B cell (primary cell): Measurements from ENCODE around the gene MAPK7. TPM values are rescaled to one million over a fixed set of nuclear protein-coding genes. Genes with fewer than 3 reads are reported as not detected.

Experiments used
- ATAC-seq: fragments of 200-7000 bp; cut with Tn5 transposase; one replicate; pipeline ENCODE4 v1.10.0; 2021; ENCODE audit warnings: low read depth, mild to moderate bottlenecking, moderate number of reproducible peaks, moderate library complexity
- CTCF ChIA-PET: fragments of 350-600 bp; sonication (Branson Sonifier 250); formaldehyde crosslinking; loops from one replicate; lab custom pipeline; 2021; ENCODE audit warnings: antibody characterized with exemption, inconsistent platforms; lab: Charles Lee
- POLR2A ChIA-PET: fragments of 350-600 bp; sonication (Branson Sonifier 250); formaldehyde crosslinking; loops from one replicate; lab custom pipeline; 2021; ENCODE audit warnings: antibody characterized with exemption; lab: Charles Lee
- DNase-seq: peaks from one replicate; pipeline ENCODE4 v3.0.0; 2013
- H2AFZ ChIP-seq: 2 replicates; pipeline ENCODE4 v1.6.1; 2012; ENCODE audit warnings: mild to moderate bottlenecking, low read depth, low read length; ENCODE audit not compliant: insufficient read depth, poor library complexity, severe bottlenecking
- H3K27ac ChIP-seq, 2 donors: 1 replicate in 1 of 2; 2 replicates in 1 of 2; pipeline ENCODE4 v1.5.1; 2012 to 2013; ENCODE audit warnings: low read length in 2 of 2, mild to moderate bottlenecking in 2 of 2, moderate library complexity in 1 of 2
- H3K27me3 ChIP-seq, 4 experiments: fragments of 200-600 bp in 1 of 4; sonication (generic) in 1 of 4; replicated peaks in 1 of 4; 1 replicate in 2 of 4; 2 replicates in 2 of 4; pipeline versions ENCODE4 v1.6.1 to v1.7.0; 2013 to 2016; ENCODE audit warnings: low read length in 3 of 4, mild to moderate bottlenecking in 2 of 4, mixed read lengths in 1 of 4, moderate library complexity in 1 of 4; ENCODE audit not compliant: insufficient read depth in 4 of 4, control insufficient read depth in 3 of 4; ENCODE audit errors: control extremely low read depth in 1 of 4
- H3K36me3 ChIP-seq, 2 experiments: replicated peaks in 1 of 2; 1 replicate in 1 of 2; 2 replicates in 1 of 2; pipeline versions ENCODE4 v1.6.1 to v1.7.1; 2013; ENCODE audit warnings: low read length in 1 of 2; ENCODE audit not compliant: insufficient read depth in 2 of 2, control insufficient read depth in 1 of 2; ENCODE audit errors: control extremely low read depth in 1 of 2, extremely low read depth in 1 of 2
- H3K4me1 ChIP-seq, 2 donors: fragments of 200-600 bp in 1 of 2; sonication (generic) in 1 of 2; 1 replicate in 1 of 2; 2 replicates in 1 of 2; pipeline versions ENCODE4 v1.5.1 to v1.6.1; 2013 to 2017; ENCODE audit warnings: low read length in 2 of 2; ENCODE audit not compliant: control insufficient read depth in 2 of 2, insufficient read depth in 2 of 2
- H3K4me2 ChIP-seq: replicated peaks from 2 replicates; pipeline ENCODE3; 2012; ENCODE audit warnings: mild to moderate bottlenecking, low read depth, low read length; ENCODE audit not compliant: poor library complexity, severe bottlenecking
- H3K4me3 ChIP-seq, 5 experiments: fragments of 200-600 bp in 1 of 5; sonication (generic) in 1 of 5; 1 replicate in 3 of 5; 2 replicates in 2 of 5; pipeline versions ENCODE4 v1.5.1 to v1.7.0; 2011 to 2016; ENCODE audit warnings: low read length in 4 of 5, mild to moderate bottlenecking in 4 of 5, low read depth in 2 of 5, control low read depth in 1 of 5, moderate library complexity in 1 of 5; ENCODE audit not compliant: insufficient read depth in 1 of 5; ENCODE audit errors: control extremely low read depth in 1 of 5, extremely low read depth in 1 of 5
- H3K79me2 ChIP-seq: fragments of 200-600 bp; sonication (generic); one replicate; pipeline ENCODE4 v1.6.0; 2016; ENCODE audit warnings: low read length; ENCODE audit not compliant: control insufficient read depth, insufficient read depth
- H3K9ac ChIP-seq: fragments of 200-600 bp; sonication (generic); 2 replicates; pipeline ENCODE4 v1.6.1; 2017; ENCODE audit warnings: mild to moderate bottlenecking, low read length, moderate library complexity
- H3K9me3 ChIP-seq, 3 donors: one replicate each; pipeline versions ENCODE4 v1.6.1 to v1.7.1; 2013; ENCODE audit warnings: low read length in 2 of 3; ENCODE audit not compliant: control insufficient read depth in 2 of 3, insufficient read depth in 1 of 3; ENCODE audit errors: control extremely low read depth in 1 of 3
- H4K20me1 ChIP-seq: 2 replicates; pipeline ENCODE4 v1.6.0; 2012; ENCODE audit warnings: mild to moderate bottlenecking, low read length; ENCODE audit not compliant: insufficient read depth, control insufficient read depth, poor library complexity, severe bottlenecking
- H3K27ac Mint-ChIP-seq: one replicate; pipeline ENCODE4 v1.8.0; 2021; ENCODE audit warnings: mixed read lengths
- H3K27me3 Mint-ChIP-seq: one replicate; pipeline ENCODE4 v1.8.0; 2021; ENCODE audit warnings: mixed read lengths
- H3K4me1 Mint-ChIP-seq: one replicate; pipeline ENCODE4 v1.8.0; 2021; ENCODE audit warnings: mixed read lengths
- H3K4me3 Mint-ChIP-seq: one replicate; pipeline ENCODE4 v1.8.0; 2021; ENCODE audit warnings: mixed read lengths
- H3K9me3 Mint-ChIP-seq: one replicate; pipeline ENCODE4 v1.8.0; 2022; ENCODE audit warnings: mixed read lengths; ENCODE audit not compliant: insufficient read depth
- EZH2 ChIP-seq: IDR thresholded peaks from 2 replicates; pipeline ENCODE4 v1.6.1; 2012; ENCODE audit warnings: borderline replicate concordance, low read depth, mild to moderate bottlenecking, moderate library complexity, low read length; ENCODE audit not compliant: insufficient read depth, poor library complexity, severe bottlenecking
- WGBS: methylation state at CpG from one replicate; pipeline ENCODE4 v1.1.5; 2013; ENCODE audit warnings: missing lambda C conversion rate; ENCODE audit not compliant: insufficient coverage; 5-methylcytosine and 5-hydroxymethylcytosine counted together
- intact Hi-C: fragments of 100-400 bp; cut with micrococcal nuclease; formaldehyde crosslinking; loops from one replicate; pipeline ENCODE4 v1.10.0; 2022
- polyA plus RNA-seq: library from polyadenylated mRNA; depleted of rRNA; stranded (reverse); fragments of >200 nt; gene quantifications from 2 replicates; pipeline ENCODE4 v1.2.3, GENCODE V29; 2012
- total RNA-seq, 2 donors: library from RNA; stranded (reverse); fragments of 120-200 nt in 1 of 2; gene quantifications; 1 replicate in 1 of 2; 2 replicates in 1 of 2; pipeline versions ENCODE4 v1.2.3 to v1.2.4, GENCODE V29; 2013 to 2022
- TF ChIP-seq, protein P1 (sequence below): fragments of 200-600 bp; IDR thresholded peaks from one replicate; pipeline ENCODE4 v1.8.0; 2022; ENCODE audit warnings: antibody characterized with exemption, mild to moderate bottlenecking

The MAPK7 gene
- total and polyA plus RNA-seq, 2 donors (not counting 1 experiment from before 2014, with no cell fraction given): 30.0 to 34.0 TPM

DNA sequence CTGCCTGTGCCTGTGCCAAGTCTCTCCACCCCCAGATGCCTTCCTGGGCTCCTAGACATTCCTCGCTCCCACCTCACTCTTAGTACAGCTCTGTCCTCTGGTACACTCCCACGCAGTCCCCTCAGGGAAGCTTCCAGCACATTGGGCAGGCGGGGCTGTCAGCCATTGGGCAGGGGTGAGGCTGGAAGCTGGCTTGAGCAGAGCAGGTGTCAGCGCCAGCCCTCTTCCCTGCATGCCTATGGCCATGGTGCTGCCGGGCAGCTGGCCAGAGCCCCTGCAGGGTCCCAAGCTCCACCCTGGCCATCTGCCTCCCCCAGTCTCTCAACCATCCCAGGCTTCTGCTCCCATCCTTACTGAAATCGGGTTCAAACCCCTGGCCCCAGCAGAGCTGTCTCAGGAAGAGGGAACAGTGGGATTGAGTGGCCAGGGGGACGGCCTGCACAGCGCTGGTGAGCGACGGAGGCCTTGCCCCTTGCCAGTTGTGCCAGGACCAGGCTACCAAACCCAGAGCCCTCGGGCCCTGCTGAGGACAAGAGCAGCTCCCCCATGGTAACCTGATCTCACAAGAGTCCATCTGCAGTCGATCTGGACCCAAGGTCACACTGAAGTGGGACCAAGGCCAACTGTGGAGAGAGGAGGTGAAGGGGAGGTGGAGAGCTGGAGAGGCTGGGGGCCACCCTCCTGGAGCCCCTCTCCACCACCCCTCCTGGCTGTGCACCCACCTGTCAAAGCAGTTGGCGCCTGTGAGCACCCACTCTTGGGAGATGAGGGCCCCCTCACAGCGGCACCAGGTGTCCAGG is 13.4 kb upstream of the MAPK7 start:
- no peaks in the 10 kb centered on the region for H4K20me1 ChIP-seq
- H2AFZ ChIP-seq: no peak overlapping the region
- ChIA-PET POLR2A (interaction anchor here (0.8 kb wide), 1 partner anchor 13 kb away, joined by 3 read pairs; no protein-coding TSS in a partner anchor), CTCF (interaction anchor here (1.2 to 6.5 kb wide), 5 partner anchors 9 to 400 kb away, joined by 3 to 133 read pairs (median 110); partner anchors contain the start of gene MAPK7)
- H3K36me3 ChIP-seq: no peaks in the 10 kb centered on the region
- intact Hi-C loops: no loop called here
- no peak for ATAC-seq
- H3K27me3 ChIP-seq: peaks cover 0 to 3% (median 0%) of the 10 kb centered on the region in 4 experiments
- H3K4me1 ChIP-seq: peaks cover 13 to 32% of the 10 kb centered on the region in 2 donors
- H3K27me3 Mint-ChIP-seq: no peaks in the 10 kb centered on the region
- no peak overlapping the region for H3K27ac Mint-ChIP-seq
- H3K4me3 Mint-ChIP-seq: no peak overlapping the region
- H3K4me1 Mint-ChIP-seq: peaks cover 35% of the 10 kb centered on the region
- H3K27ac ChIP-seq: no peak overlapping the region
- no peak overlapping the region for H3K4me3 ChIP-seq
- no peak for DNase-seq
- TF ChIP-seq EZH2: no peak
- TF ChIP-seq, protein P1, sequence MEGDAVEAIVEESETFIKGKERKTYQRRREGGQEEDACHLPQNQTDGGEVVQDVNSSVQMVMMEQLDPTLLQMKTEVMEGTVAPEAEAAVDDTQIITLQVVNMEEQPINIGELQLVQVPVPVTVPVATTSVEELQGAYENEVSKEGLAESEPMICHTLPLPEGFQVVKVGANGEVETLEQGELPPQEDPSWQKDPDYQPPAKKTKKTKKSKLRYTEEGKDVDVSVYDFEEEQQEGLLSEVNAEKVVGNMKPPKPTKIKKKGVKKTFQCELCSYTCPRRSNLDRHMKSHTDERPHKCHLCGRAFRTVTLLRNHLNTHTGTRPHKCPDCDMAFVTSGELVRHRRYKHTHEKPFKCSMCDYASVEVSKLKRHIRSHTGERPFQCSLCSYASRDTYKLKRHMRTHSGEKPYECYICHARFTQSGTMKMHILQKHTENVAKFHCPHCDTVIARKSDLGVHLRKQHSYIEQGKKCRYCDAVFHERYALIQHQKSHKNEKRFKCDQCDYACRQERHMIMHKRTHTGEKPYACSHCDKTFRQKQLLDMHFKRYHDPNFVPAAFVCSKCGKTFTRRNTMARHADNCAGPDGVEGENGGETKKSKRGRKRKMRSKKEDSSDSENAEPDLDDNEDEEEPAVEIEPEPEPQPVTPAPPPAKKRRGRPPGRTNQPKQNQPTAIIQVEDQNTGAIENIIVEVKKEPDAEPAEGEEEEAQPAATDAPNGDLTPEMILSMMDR: no peak
- no peaks in the 10 kb centered on the region for H3K79me2 ChIP-seq
- 95% methylated on average over 12 of the region's 14 CpGs for WGBS
- no peaks in the 10 kb centered on the region for H3K9me3 ChIP-seq
- H3K9ac ChIP-seq: no peak overlapping the region
- no peak overlapping the region for H3K4me2 ChIP-seq
- no peaks in the 10 kb centered on the region for H3K9me3 Mint-ChIP-seq

DNA sequence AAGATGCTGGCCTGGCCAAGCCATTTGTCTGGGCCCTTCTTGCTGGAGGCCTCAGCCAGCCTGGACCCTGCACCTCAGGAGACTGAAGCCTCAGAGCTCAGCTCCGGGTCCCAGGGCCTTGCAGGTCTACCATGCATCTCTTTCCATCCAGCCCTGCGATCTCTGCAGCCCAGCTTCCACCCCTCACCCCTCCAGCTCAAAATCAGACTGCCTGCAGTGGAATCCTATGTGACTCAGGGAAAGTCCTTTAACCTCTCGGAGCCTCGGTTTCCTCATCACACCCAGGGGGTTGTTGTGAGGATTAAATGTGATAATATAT is 12.8 kb upstream of the MAPK7 start:
- Histone ChIP-seq H3K4me1 (peaks cover 19 to 37% of the 10 kb centered on the region in 2 donors), H2AFZ (no peak overlapping the region), H3K27ac (no peak overlapping the region), H3K36me3 (no peaks in the 10 kb centered on the region), H3K4me2 (no peak overlapping the region), H3K27me3 (no peaks in the 10 kb centered on the region), H4K20me1 (no peaks in the 10 kb centered on the region), H3K79me2 (no peaks in the 10 kb centered on the region), H3K9ac (no peak overlapping the region), H3K9me3 (no peaks in the 10 kb centered on the region), H3K4me3 (no peak overlapping the region)
- ChIA-PET CTCF (interaction anchor here (0.7 to 6.5 kb wide), 6 partner anchors 9 to 399 kb away, joined by 3 to 133 read pairs (median 57); partner anchors contain the start of gene MAPK7), POLR2A (no interaction called here)
- peaks cover 40% of the 10 kb centered on the region for H3K4me1 Mint-ChIP-seq
- DNase-seq (no peak), ATAC-seq (no peak)
- no peak for TF ChIP-seq EZH2
- TF ChIP-seq, protein P1: no peak
- H3K9me3 Mint-ChIP-seq: no peaks in the 10 kb centered on the region
- H3K27ac Mint-ChIP-seq: no peak overlapping the region
- H3K4me3 Mint-ChIP-seq: no peak overlapping the region
- 83% methylated on average over 1 of the region's 4 CpGs for WGBS
- H3K27me3 Mint-ChIP-seq: no peaks in the 10 kb centered on the region
- intact Hi-C loops: no loop called here
